Measurements from ENCODE around the gene UPK3BL2.
A peak's percentile ranks its signal among the peaks of the same experiment; 100 is the strongest.
"Not testable (repeated sequence)": the region's sequence is repeated elsewhere in the genome, so short reads cannot be mapped to it uniquely, and the experiment has no call there.

Gene UPK3BL2

DNA sequence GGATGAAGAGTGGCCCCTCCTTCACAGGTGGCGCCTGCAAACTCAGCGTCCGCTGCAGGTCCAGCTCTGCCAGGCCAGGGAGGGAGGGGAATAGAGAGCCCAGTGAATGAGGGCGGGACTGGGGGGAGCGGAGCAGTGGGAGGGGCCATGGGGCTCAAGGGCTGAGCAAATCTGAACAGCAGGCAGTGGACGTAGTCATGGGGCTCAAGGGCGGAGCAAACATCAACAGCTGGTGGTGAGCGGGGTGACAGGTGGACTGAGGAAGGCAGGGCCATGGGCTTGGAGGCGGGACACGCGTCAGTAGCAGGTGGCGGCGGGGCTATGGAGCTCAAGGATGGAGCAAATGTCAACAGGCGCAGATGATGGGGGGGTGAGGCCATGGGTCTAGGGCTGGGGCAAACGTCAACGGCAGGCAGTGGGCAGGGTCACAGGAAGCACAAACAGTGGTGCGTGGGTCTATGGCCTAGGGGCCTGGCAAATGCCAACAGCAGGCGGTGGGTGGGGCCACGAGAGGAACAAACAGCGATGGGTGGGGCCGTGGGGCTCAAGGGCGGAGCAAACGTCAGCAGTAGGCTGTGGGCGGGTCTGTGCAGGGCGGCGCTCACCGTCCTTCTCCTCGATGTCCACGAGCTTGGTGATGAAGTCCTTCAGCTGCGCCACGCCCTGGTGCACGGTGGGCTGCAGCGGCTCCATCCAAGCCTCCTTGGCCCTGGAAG, 50.1 kb downstream of the UPK3BL2 start:
- not testable (repeated sequence) for DNase-seq

GRCh38 chr7:102490529-102491075, 52.9 kb downstream of the UPK3BL2 start:
- DNase-seq: peak; percentile 82
